ENCODE data around the gene NTF4. TPM values are rescaled to one million over a fixed set of nuclear protein-coding genes. Genes with fewer than 3 reads are reported as not detected.
"Not testable (repeated sequence)": the region's sequence is repeated elsewhere in the genome, so short reads cannot be mapped to it uniquely, and the experiment has no call there.

Gene NTF4
- total RNA-seq, 1 experiment from 2014 or later = 10.2 TPM

DNA sequence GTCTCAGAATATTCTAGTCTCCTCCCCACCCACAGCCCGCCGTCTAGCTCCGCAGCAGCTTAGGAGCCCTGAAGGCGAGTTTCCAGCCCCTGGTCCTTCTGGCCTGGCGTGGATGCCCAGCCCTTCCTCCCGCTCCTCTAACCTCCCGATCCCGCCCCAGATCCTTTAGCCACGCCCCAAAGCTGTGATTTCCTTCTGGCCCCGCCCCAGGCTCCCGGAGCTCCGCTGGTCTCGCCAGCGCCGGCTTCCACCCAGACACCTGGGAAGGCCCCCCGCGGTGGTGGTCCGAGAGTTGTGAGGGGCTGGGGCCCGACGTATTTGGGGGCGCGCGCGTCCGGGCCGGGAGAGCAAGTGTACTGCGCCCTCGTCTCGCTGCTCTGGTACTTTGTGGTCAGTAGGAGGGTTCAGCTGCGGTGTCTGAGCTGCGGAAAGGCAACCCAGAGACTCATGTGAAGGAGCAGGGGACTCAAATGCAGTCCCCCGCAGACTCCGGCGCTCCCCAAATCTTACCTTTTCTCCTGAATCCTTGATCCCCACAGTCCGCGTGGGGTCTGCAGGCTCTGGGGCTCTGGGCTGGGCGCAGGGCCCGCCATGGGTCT, 6.9 kb downstream of the NTF4 start, which contains the start of gene CGB7:
TSS of gene CGB7 (minus strand) at position 114 of the 599 bp plus-strand sequence. CDS start 2,374 bp downstream, outside the sequence.
- Mint-ChIP-seq H3K36me3 (ENCODE audit: insufficient read depth, unreplicated experiment) (peaks cover 6% of the 10 kb centered on the region), H3K27ac (ENCODE audit: unreplicated experiment) (peak within 1 kb of the TSS; percentile 54), H3K4me3 (ENCODE audit: unreplicated experiment) (peak within 1 kb of the TSS; percentile 73), H3K27me3 (ENCODE audit: insufficient read depth, unreplicated experiment) (peaks cover 9% of the 10 kb centered on the region), H3K9me3 (ENCODE audit: unreplicated experiment) (no peaks in the 10 kb centered on the region), H3K4me1 (ENCODE audit: low read depth, unreplicated experiment) (peaks cover 8% of the 10 kb centered on the region)
- TF ChIP-seq, protein P1, sequence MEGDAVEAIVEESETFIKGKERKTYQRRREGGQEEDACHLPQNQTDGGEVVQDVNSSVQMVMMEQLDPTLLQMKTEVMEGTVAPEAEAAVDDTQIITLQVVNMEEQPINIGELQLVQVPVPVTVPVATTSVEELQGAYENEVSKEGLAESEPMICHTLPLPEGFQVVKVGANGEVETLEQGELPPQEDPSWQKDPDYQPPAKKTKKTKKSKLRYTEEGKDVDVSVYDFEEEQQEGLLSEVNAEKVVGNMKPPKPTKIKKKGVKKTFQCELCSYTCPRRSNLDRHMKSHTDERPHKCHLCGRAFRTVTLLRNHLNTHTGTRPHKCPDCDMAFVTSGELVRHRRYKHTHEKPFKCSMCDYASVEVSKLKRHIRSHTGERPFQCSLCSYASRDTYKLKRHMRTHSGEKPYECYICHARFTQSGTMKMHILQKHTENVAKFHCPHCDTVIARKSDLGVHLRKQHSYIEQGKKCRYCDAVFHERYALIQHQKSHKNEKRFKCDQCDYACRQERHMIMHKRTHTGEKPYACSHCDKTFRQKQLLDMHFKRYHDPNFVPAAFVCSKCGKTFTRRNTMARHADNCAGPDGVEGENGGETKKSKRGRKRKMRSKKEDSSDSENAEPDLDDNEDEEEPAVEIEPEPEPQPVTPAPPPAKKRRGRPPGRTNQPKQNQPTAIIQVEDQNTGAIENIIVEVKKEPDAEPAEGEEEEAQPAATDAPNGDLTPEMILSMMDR (IDR thresholded peaks at IDR 0.05; ENCODE audit: insufficient read depth in 1 of 2, low read depth in 1 of 2, low read length in 1 of 2, severe bottlenecking in 1 of 2, unreplicated experiment in 1 of 2) = no peak
- Histone ChIP-seq H3K4me3 (ENCODE audit: low read depth, low read length) (peak within 1 kb of the TSS; percentile 51), H3K9me3 (no peaks in the 10 kb centered on the region), H3K27me3 (replicated peaks; ENCODE audit: control insufficient read depth, insufficient read depth, low read length) (no peaks in the 10 kb centered on the region), H3K4me1 (no peaks in the 10 kb centered on the region), H3K36me3 (ENCODE audit: control insufficient read depth, insufficient read depth, low read length) (no peaks in the 10 kb centered on the region)
- DNase-seq = peak; percentile 85 to 87
- BruUV-seq (replicated peaks) = no TSS peak
- intact Hi-C loops (cut with micrococcal nuclease; ENCODE audit: unreplicated experiment) = loop anchor here (2.0 kb wide), 1 partner anchor 65 kb away; the partner anchor contains the start of genes GYS1 and RUVBL2
- POLR2A ChIA-PET = interaction anchor here (0.6 kb wide), 2 partner anchors 65 to 439 kb away, joined by 8 to 9 read pairs; partner anchors contain the start of genes GYS1 and RPL18
- CTCF ChIA-PET = interaction anchor here (1.0 to 2.8 kb wide), 7 partner anchors 10 to 141 kb away, joined by 3 to 7 read pairs (median 5); partner anchors contain the start of genes GYS1, LIN7B and RUVBL2

DNA sequence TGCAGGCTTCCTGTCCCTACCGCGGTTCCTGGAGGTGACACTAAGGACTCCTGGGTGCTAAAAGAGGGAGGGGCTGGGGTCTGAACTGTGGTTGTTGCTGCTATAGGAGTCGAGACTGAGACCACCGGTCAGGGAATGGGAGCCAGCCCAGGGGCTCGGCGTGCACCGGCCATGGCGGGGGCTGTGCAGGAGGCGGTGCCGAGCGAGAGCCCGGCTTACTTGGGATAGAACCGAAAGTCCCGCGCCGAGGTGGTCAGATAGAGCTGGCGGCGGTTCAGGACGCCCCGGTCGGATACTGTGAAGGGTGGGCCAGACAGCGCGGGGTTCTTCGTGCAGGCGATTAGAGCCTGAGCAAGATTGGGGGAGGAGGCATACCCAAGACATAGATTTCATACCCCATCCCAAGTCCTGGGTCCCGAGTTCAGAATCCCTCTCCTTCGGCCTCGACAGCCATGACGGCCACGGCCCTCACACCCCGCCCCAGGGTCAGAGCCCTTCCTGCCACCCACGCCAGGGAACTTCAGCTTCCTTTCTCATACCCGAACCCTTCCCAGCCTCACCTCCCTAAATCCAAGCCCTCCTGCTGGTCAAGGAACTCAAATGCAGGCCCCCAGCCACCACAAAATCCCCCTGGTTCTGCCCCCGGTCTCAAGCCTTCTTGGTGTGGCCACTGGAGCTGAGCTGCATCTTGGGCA, 7.6 kb downstream of the NTF4 start:
- not testable (repeated sequence) for BruUV-seq (replicated peaks)
- H3K27ac Mint-ChIP-seq (ENCODE audit: unreplicated experiment) = peak overlapping the region; percentile 3

DNA sequence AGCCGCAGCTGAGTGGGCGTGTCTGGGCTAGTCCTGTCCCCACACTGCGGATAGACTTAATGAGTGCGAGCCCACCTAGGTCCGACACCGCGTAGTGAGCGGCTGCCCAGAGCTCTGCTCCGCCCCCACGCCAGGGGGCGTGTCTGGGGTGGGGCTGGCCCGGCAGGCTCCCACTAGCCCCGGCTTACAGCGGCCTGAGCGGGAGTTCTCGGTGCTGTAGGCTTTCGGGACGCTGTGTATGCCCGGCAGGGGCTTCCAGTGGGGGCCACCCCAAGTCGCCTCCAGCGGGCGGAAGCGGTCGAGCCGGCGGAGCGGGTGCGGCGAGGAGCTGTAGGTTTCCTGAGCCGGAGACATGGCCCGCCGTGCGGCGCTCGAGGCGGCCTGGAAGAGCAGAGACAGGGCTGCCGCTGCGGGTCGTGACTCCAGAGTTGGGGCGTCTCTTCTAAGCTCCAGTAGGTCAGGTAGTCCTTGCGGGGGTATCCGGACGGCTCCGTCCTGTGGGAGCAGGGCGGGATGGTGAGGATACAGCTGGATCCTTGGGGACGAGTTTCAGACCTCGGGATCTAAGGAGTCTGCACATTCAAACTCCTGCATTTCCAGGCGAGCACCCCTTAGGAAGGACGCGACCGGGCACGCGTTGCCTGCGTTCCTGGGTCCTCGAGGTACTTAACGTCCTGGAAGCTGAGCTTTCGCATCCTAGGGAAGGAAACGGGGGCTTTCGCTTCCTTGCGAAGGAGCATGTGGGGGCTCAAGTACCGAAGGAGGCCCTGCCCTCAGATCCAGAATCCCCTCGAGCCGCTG, 8.3 kb downstream of the NTF4 start:
- Mint-ChIP-seq H3K4me3 (ENCODE audit: unreplicated experiment) (peak overlapping the region; percentile 73), H3K27ac (ENCODE audit: unreplicated experiment) (no peak overlapping the region), H3K36me3 (ENCODE audit: insufficient read depth, unreplicated experiment) (peaks cover 6% of the 10 kb centered on the region), H3K9me3 (ENCODE audit: unreplicated experiment) (no peaks in the 10 kb centered on the region), H3K27me3 (ENCODE audit: insufficient read depth, unreplicated experiment) (peaks cover 9% of the 10 kb centered on the region), H3K4me1 (ENCODE audit: low read depth, unreplicated experiment) (peaks cover 8% of the 10 kb centered on the region)
- TF ChIP-seq, protein P1 (IDR thresholded peaks at IDR 0.05; ENCODE audit: insufficient read depth in 1 of 2, low read depth in 1 of 2, low read length in 1 of 2, severe bottlenecking in 1 of 2, unreplicated experiment in 1 of 2) = peak; percentile 42 to 58
- POLR2A ChIA-PET = interaction anchor here (0.5 to 0.6 kb wide), 2 partner anchors 9 to 445 kb away, joined by 3 read pairs; partner anchors contain the start of gene NTF4
- intact Hi-C loops (cut with micrococcal nuclease; ENCODE audit: unreplicated experiment) = loop anchor here (2.0 kb wide), 1 partner anchor 64 kb away; the partner anchor contains the start of genes GYS1 and RUVBL2
- CTCF ChIA-PET = interaction anchor here (0.6 to 2.8 kb wide), 13 partner anchors 9 to 467 kb away, joined by 3 to 16 read pairs (median 4); partner anchors contain the start of genes GYS1, NTF4 and RUVBL2
- Histone ChIP-seq H3K36me3 (ENCODE audit: control insufficient read depth, insufficient read depth, low read length) (no peaks in the 10 kb centered on the region), H3K4me1 (no peaks in the 10 kb centered on the region), H3K4me3 (ENCODE audit: low read depth, low read length) (peak overlapping the region; percentile 51), H3K9me3 (no peaks in the 10 kb centered on the region), H3K27me3 (replicated peaks; ENCODE audit: control insufficient read depth, insufficient read depth, low read length) (no peaks in the 10 kb centered on the region)
- BruUV-seq (replicated peaks) = no TSS peak
- DNase-seq = peak; percentile 70 to 83

More for the DNA sequence above, 7.6 kb downstream of the NTF4 start:
- not testable (repeated sequence) for H3K4me1 ChIP-seq; H3K4me1 Mint-ChIP-seq (ENCODE audit: low read depth, unreplicated experiment); H3K27me3 ChIP-seq (replicated peaks; ENCODE audit: control insufficient read depth, insufficient read depth, low read length); H3K36me3 Mint-ChIP-seq (ENCODE audit: insufficient read depth, unreplicated experiment); H3K9me3 Mint-ChIP-seq (ENCODE audit: unreplicated experiment); H3K27me3 Mint-ChIP-seq (ENCODE audit: insufficient read depth, unreplicated experiment); H3K36me3 ChIP-seq (ENCODE audit: control insufficient read depth, insufficient read depth, low read length); H3K9me3 ChIP-seq
- DNase-seq = peak in 1 of 2 experiments; percentile 11
- CTCF ChIA-PET = interaction anchor here (0.6 to 2.8 kb wide), 14 partner anchors 8 to 468 kb away, joined by 3 to 16 read pairs (median 5); partner anchors contain the start of genes GYS1, LIN7B, NTF4 and RUVBL2
- peak overlapping the region; percentile 51 for H3K4me3 ChIP-seq (ENCODE audit: low read depth, low read length)
- POLR2A ChIA-PET = interaction anchor here (0.6 kb wide), 1 partner anchor 64 kb away, joined by 9 read pairs; the partner anchor contains the start of gene GYS1
- intact Hi-C loops (cut with micrococcal nuclease; ENCODE audit: unreplicated experiment) = loop anchor here (2.0 kb wide), 1 partner anchor 64 kb away; the partner anchor contains the start of genes GYS1 and RUVBL2
- H3K4me3 Mint-ChIP-seq (ENCODE audit: unreplicated experiment) = peak overlapping the region; percentile 73

DNA sequence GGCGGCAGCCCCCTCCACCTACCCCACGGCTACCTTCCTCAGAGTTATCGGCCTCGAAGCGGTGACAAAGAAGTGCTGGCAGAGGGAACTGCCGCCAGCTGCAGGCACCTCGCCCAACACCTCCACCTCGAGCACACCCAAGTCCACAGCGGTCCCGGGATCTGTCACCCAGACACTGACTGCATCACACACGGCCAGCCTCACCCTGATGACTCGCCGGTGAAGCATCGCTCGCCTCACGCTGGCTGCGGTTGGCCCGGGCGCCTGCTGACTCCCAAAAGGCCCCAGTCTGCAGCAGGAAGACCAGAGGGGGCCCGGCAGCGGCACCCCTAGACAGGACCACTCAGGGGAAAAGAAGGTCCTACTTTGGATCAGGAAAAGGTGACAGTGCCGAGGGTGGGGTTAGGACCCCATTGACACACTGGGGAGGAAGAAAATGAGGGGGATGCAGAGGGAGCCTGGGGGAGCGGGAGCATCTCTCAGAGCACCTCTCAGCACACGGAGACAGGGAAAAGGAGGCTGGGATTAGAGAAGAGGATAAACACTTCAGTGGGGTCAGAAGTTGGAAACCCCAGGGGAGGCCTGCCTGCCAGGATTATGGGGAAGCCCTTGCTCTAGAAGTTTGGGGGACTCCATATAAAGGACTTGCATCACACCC, 14.1 kb downstream of the NTF4 start:
- H3K4me1 Mint-ChIP-seq (ENCODE audit: low read depth, unreplicated experiment); H3K4me3 Mint-ChIP-seq (ENCODE audit: unreplicated experiment); H3K36me3 Mint-ChIP-seq (ENCODE audit: insufficient read depth, unreplicated experiment); intact Hi-C loops (cut with micrococcal nuclease; ENCODE audit: unreplicated experiment); H3K27me3 ChIP-seq (replicated peaks; ENCODE audit: control insufficient read depth, insufficient read depth, low read length); H3K27ac Mint-ChIP-seq (ENCODE audit: unreplicated experiment); H3K4me1 ChIP-seq; H3K9me3 Mint-ChIP-seq (ENCODE audit: unreplicated experiment); POLR2A ChIA-PET; H3K27me3 Mint-ChIP-seq (ENCODE audit: insufficient read depth, unreplicated experiment); H3K36me3 ChIP-seq (ENCODE audit: control insufficient read depth, insufficient read depth, low read length); H3K4me3 ChIP-seq (ENCODE audit: low read depth, low read length); CTCF ChIA-PET; BruUV-seq (replicated peaks); H3K9me3 ChIP-seq: not testable (repeated sequence)
- peak in 1 of 2 experiments; percentile 38 for DNase-seq

Measured in Caco-2 (cell line).